ENCODE measurements around the gene HAVCR1. TPM values are rescaled to one million over a fixed set of nuclear protein-coding genes. Genes with fewer than 3 reads are reported as not detected.

HAVCR1 gene
- polyA plus RNA-seq, 1 donor (not counting 4 experiments of a cell fraction or from before 2014, with no cell fraction given): not detected

- Histone ChIP-seq H3K27ac (ENCODE audit: control insufficient read depth, insufficient read depth, low read length) (no peak overlapping the region), H3K79me2 (ENCODE audit: control insufficient read depth, insufficient read depth, low read length) (no peaks in the 10 kb centered on the region), H3K9me1 (ENCODE audit: control insufficient read depth, extremely low read depth, insufficient read depth, low read length) (no peaks in the 10 kb centered on the region), H3K9ac (ENCODE audit: control insufficient read depth, extremely low read depth, insufficient read depth, low read length) (no peak overlapping the region), H3K4me2 (ENCODE audit: control insufficient read depth, extremely low read depth, insufficient read depth, low read depth, low read length) (no peak overlapping the region), H3K27me3 (ENCODE audit: control insufficient read depth, extremely low read depth, insufficient read depth, low read length) (no peaks in the 10 kb centered on the region), H3K4me1 (ENCODE audit: control insufficient read depth, extremely low read depth, insufficient read depth, low read length) (no peaks in the 10 kb centered on the region), H3K9me3 (ENCODE audit: control insufficient read depth, low read depth, low read length) (no peaks in the 10 kb centered on the region), H4K20me1 (ENCODE audit: control insufficient read depth, extremely low read depth, insufficient read depth, low read length) (no peaks in the 10 kb centered on the region), H3K36me3 (ENCODE audit: control insufficient read depth in 2 of 2, extremely low read depth in 1 of 2, insufficient read depth in 2 of 2, low read length in 2 of 2) (no peaks in the 10 kb centered on the region), H2AFZ (ENCODE audit: control insufficient read depth, low read length) (no peak overlapping the region), H3K4me3 (ENCODE audit: control insufficient read depth in 2 of 3, extremely low read depth in 1 of 3, insufficient read depth in 2 of 3, low read depth in 1 of 3, low read length in 3 of 3) (no peak overlapping the region)
- dilution Hi-C loops (cut with MboI; ENCODE audit: extremely low pct_ligation_motif_present, low sequenced_read_pairs): no loop called here
- no peak for FAIRE-seq
- TF ChIP-seq EZH2 (IDR thresholded peaks at IDR 0.05; ENCODE audit: low read length) (no peak), CTCF (optimal IDR thresholded peaks at IDR 0.05 in 1 of 3, IDR thresholded peaks at IDR 0.05 in 1 of 3, conservative IDR thresholded peaks at IDR 0.05 in 1 of 3; ENCODE audit: extremely low read depth in 1 of 3, insufficient read depth in 2 of 3, low read length in 3 of 3) (no peak)
- DNase-seq (ENCODE audit: low read depth, low spot score): no peak
Measured at GRCh38 chr5:157004893-157005551, 53.9 kb downstream of the HAVCR1 start.

GRCh38 chr5:156991714-156992113 lies 67.2 kb downstream of the HAVCR1 start:
- no peak overlapping the region for H2AFZ ChIP-seq (ENCODE audit: control insufficient read depth, low read length)
- no peak for FAIRE-seq
- no peak for DNase-seq (ENCODE audit: low read depth, low spot score)
- H3K9ac ChIP-seq (ENCODE audit: control insufficient read depth, extremely low read depth, insufficient read depth, low read length): no peak overlapping the region
- no peaks in the 10 kb centered on the region for H3K79me2 ChIP-seq (ENCODE audit: control insufficient read depth, insufficient read depth, low read length)
- no peaks in the 10 kb centered on the region for H3K9me3 ChIP-seq (ENCODE audit: control insufficient read depth, low read depth, low read length)
- H3K27ac ChIP-seq (ENCODE audit: control insufficient read depth, insufficient read depth, low read length): no peak overlapping the region
- no peaks in the 10 kb centered on the region for H3K9me1 ChIP-seq (ENCODE audit: control insufficient read depth, extremely low read depth, insufficient read depth, low read length)
- H3K27me3 ChIP-seq (ENCODE audit: control insufficient read depth, extremely low read depth, insufficient read depth, low read length): no peaks in the 10 kb centered on the region
- no peaks in the 10 kb centered on the region for H3K4me1 ChIP-seq (ENCODE audit: control insufficient read depth, extremely low read depth, insufficient read depth, low read length)
- H4K20me1 ChIP-seq (ENCODE audit: control insufficient read depth, extremely low read depth, insufficient read depth, low read length): no peaks in the 10 kb centered on the region
- H3K4me2 ChIP-seq (ENCODE audit: control insufficient read depth, extremely low read depth, insufficient read depth, low read depth, low read length): no peak overlapping the region
- no peak overlapping the region for H3K4me3 ChIP-seq (ENCODE audit: control insufficient read depth in 2 of 3, extremely low read depth in 1 of 3, insufficient read depth in 2 of 3, low read depth in 1 of 3, low read length in 3 of 3)
- no peaks in the 10 kb centered on the region for H3K36me3 ChIP-seq (ENCODE audit: control insufficient read depth in 2 of 2, extremely low read depth in 1 of 2, insufficient read depth in 2 of 2, low read length in 2 of 2)
- dilution Hi-C loops (cut with MboI; ENCODE audit: extremely low pct_ligation_motif_present, low sequenced_read_pairs): no loop called here
- TF ChIP-seq CTCF (optimal IDR thresholded peaks at IDR 0.05 in 1 of 3, IDR thresholded peaks at IDR 0.05 in 1 of 3, conservative IDR thresholded peaks at IDR 0.05 in 1 of 3; ENCODE audit: extremely low read depth in 1 of 3, insufficient read depth in 2 of 3, low read length in 3 of 3) (no peak), EZH2 (IDR thresholded peaks at IDR 0.05; ENCODE audit: low read length) (no peak)
